ENCODE results near the gene MSRB2.

The MSRB2 gene

DNA sequence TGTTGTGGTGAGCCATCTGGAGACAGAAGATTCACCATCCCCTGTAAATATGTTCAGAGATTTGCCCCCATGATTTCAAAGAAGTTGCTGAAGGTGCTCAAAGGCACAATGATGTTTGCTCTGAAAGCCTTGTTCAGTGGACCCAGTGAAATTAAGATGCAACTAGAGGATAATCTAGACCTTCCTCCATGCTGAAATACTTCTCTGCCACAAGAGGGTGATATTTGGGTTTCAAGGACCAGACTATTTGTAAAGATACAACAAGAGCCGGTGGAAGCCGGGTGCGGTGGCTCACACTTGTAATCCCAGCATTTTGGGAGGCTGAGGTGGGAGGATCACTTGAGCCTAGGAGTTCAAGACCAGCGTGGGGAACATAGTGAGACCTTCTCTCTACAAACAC lies 13.5 kb upstream of the MSRB2 start:
- TF ChIP-seq, protein P1, sequence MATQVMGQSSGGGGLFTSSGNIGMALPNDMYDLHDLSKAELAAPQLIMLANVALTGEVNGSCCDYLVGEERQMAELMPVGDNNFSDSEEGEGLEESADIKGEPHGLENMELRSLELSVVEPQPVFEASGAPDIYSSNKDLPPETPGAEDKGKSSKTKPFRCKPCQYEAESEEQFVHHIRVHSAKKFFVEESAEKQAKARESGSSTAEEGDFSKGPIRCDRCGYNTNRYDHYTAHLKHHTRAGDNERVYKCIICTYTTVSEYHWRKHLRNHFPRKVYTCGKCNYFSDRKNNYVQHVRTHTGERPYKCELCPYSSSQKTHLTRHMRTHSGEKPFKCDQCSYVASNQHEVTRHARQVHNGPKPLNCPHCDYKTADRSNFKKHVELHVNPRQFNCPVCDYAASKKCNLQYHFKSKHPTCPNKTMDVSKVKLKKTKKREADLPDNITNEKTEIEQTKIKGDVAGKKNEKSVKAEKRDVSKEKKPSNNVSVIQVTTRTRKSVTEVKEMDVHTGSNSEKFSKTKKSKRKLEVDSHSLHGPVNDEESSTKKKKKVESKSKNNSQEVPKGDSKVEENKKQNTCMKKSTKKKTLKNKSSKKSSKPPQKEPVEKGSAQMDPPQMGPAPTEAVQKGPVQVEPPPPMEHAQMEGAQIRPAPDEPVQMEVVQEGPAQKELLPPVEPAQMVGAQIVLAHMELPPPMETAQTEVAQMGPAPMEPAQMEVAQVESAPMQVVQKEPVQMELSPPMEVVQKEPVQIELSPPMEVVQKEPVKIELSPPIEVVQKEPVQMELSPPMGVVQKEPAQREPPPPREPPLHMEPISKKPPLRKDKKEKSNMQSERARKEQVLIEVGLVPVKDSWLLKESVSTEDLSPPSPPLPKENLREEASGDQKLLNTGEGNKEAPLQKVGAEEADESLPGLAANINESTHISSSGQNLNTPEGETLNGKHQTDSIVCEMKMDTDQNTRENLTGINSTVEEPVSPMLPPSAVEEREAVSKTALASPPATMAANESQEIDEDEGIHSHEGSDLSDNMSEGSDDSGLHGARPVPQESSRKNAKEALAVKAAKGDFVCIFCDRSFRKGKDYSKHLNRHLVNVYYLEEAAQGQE (IDR thresholded peaks at IDR 0.05; ENCODE audit: insufficient read depth in 1 of 2, low read depth in 2 of 2, low read length in 2 of 2) = no peak
- TF ChIP-seq POLR2AphosphoS5 (IDR thresholded peaks at IDR 0.05; ENCODE audit: low read depth, low read length) (no peak), TAF1 (IDR thresholded peaks at IDR 0.05; ENCODE audit: borderline replicate concordance, insufficient read depth, low read length) (no peak), FOXP2 (optimal IDR thresholded peaks at IDR 0.05; ENCODE audit: borderline replicate concordance, extremely low read depth, extremely low read length, insufficient read depth) (no peak), SIN3A (IDR thresholded peaks at IDR 0.05; ENCODE audit: borderline replicate concordance, insufficient read depth, low read length) (no peak)

DNA sequence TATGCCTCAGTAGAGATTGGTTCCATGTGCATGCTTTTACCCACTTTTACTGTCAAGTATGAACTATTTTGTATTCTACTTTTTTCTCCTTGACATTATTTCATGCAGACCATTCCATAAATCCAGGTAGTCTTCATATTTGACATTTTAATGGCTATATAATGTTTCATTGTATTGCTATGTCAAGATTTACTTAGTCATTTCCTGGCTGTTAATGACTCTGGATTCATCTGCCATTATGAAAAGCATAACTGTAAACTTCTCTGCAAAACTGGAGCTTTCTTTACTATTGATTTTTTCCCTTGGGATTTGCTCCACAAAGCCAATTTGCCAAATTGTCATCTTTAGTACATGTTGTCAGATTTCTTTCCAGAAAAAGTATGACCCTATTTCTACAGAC lies 6.8 kb upstream of the MSRB2 start:
- TF ChIP-seq TAF1 (IDR thresholded peaks at IDR 0.05; ENCODE audit: borderline replicate concordance, insufficient read depth, low read length) (no peak), FOXP2 (optimal IDR thresholded peaks at IDR 0.05; ENCODE audit: borderline replicate concordance, extremely low read depth, extremely low read length, insufficient read depth) (no peak), POLR2AphosphoS5 (IDR thresholded peaks at IDR 0.05; ENCODE audit: low read depth, low read length) (no peak), SIN3A (IDR thresholded peaks at IDR 0.05; ENCODE audit: borderline replicate concordance, insufficient read depth, low read length) (no peak)
- TF ChIP-seq, protein P1 (IDR thresholded peaks at IDR 0.05; ENCODE audit: insufficient read depth in 1 of 2, low read depth in 2 of 2, low read length in 2 of 2) = no peak

DNA sequence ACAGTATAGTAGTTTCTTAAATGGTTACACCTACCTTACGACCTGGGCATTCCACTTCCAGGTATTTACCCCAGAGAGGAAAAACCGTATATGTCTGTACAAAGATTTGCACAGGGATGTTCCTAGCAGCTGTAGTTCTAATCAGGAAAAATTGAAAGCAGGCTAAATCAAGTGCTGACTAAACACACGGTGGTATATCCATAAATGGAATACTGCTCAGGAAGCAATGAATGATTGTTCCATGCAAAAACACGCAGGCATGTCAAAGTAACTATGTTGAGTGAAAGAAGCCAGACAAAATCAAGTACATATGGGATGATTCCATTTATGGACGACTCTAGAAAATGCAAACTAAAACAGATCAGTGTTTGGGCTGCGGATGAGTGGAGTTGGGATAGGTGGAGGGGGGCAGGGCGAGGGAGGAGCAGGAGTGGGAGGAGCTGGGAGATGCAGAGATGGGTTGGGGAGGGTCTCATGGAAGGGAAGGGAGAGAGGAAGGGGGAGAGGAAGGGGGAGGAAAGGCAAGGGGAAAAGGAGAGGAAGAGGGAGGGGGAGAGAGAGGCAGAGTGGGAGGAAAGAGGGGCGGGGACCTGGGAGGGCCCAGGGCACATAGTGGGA lies 484 bp upstream of the MSRB2 start:
- TF ChIP-seq, protein P1 (IDR thresholded peaks at IDR 0.05; ENCODE audit: insufficient read depth in 1 of 2, low read depth in 2 of 2, low read length in 2 of 2) = no peak
- TF ChIP-seq FOXP2 (optimal IDR thresholded peaks at IDR 0.05; ENCODE audit: borderline replicate concordance, extremely low read depth, extremely low read length, insufficient read depth) (no peak), POLR2AphosphoS5 (IDR thresholded peaks at IDR 0.05; ENCODE audit: low read depth, low read length) (no peak), SIN3A (IDR thresholded peaks at IDR 0.05; ENCODE audit: borderline replicate concordance, insufficient read depth, low read length) (no peak), TAF1 (IDR thresholded peaks at IDR 0.05; ENCODE audit: borderline replicate concordance, insufficient read depth, low read length) (no peak)

- TF ChIP-seq SIN3A (IDR thresholded peaks at IDR 0.05; ENCODE audit: borderline replicate concordance, insufficient read depth, low read length) (no peak), TAF1 (IDR thresholded peaks at IDR 0.05; ENCODE audit: borderline replicate concordance, insufficient read depth, low read length) (no peak), POLR2AphosphoS5 (IDR thresholded peaks at IDR 0.05; ENCODE audit: low read depth, low read length) (no peak), FOXP2 (optimal IDR thresholded peaks at IDR 0.05; ENCODE audit: borderline replicate concordance, extremely low read depth, extremely low read length, insufficient read depth) (no peak)
- TF ChIP-seq, protein P1 (IDR thresholded peaks at IDR 0.05; ENCODE audit: insufficient read depth in 1 of 2, low read depth in 2 of 2, low read length in 2 of 2) = no peak
These were observed 805 bp downstream of the MSRB2 start for GRCh38 chr10:23095966-23096801.

Data from PFSK-1 (cell line).